Osteocyte (in vitro differentiated cells): ENCODE measurements around the gene RASAL1. TPM values are rescaled to one million over a fixed set of nuclear protein-coding genes. Genes with fewer than 3 reads are reported as not detected.

Source experiments
- DNase-seq: peaks from one replicate; pipeline ENCODE4 v3.0.0; 2021; ENCODE audit warnings: mixed read lengths; ENCODE audit not compliant: unreplicated experiment; ENCODE audit errors: extremely low spot score
- H3K27ac Mint-ChIP-seq: one replicate; pipeline ENCODE4 v1.8.0; 2021; ENCODE audit warnings: mild to moderate bottlenecking, mixed read lengths; ENCODE audit not compliant: unreplicated experiment
- H3K27me3 Mint-ChIP-seq: one replicate; pipeline ENCODE4 v1.8.0; 2021; ENCODE audit warnings: mixed read lengths; ENCODE audit not compliant: unreplicated experiment
- H3K36me3 Mint-ChIP-seq: one replicate; pipeline ENCODE4 v1.8.0; 2021; ENCODE audit warnings: mixed read lengths; ENCODE audit not compliant: unreplicated experiment
- H3K4me1 Mint-ChIP-seq: one replicate; pipeline ENCODE4 v1.8.0; 2021; ENCODE audit warnings: mixed read lengths; ENCODE audit not compliant: unreplicated experiment
- H3K4me3 Mint-ChIP-seq: one replicate; pipeline ENCODE4 v1.8.0; 2021; ENCODE audit warnings: mild to moderate bottlenecking, moderate library complexity, mixed read lengths; ENCODE audit not compliant: unreplicated experiment
- H3K9me3 Mint-ChIP-seq: one replicate; pipeline ENCODE4 v1.8.0; 2021; ENCODE audit warnings: mixed read lengths; ENCODE audit not compliant: unreplicated experiment
- total RNA-seq: library from RNA; stranded (reverse); gene quantifications from 2 replicates; pipeline ENCODE4 v1.2.1, GENCODE V29; 2021
- TF ChIP-seq, protein P1 (sequence below): fragments of 200-600 bp; sonication (generic); IDR thresholded peaks from 2 replicates; pipeline ENCODE4 v1.5.0; 2021; ENCODE audit warnings: antibody characterized with exemption, mild to moderate bottlenecking, moderate library complexity

RASAL1 gene
- total RNA-seq, 1 donor from 2014 or later = not detected

DNA sequence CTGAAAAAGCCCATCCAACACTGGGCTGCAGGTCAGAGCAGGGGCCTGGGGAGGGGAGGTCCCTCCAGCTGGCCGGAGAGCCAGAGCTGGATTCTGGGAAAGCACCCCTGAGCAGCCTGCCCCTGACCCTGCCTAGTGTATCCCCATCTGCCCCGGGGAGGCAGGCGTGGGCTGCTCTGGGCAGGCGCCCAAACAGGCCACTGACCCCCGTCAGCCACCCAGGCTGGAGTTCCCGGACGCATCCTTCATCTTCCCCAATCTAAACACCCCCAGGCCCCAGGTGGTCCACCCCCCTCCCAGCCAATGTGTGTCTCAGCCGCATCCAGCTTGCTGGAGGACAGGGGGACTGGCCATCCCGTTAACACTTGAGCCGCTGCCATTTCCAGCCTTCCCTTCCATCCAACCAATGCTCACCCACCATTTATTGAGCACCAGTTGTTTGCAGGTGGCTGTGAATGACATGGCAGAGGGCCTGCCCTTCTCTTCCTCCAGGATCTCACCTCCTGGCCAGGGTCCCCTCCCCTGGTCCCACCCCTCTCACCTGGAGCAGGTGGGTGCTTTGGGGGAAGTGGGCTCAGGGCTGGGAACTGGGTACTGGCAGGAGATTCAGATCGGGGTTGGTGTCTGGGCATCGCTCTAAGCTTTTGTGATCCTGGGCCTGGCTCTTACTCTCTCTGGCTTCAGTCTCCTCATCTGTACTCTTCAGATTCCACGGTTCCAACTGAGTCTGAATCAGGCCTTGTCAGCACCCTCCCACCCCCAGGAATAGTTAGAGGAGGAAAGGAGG lies 79.8 kb downstream of the RASAL1 start:
- TF ChIP-seq, protein P1, sequence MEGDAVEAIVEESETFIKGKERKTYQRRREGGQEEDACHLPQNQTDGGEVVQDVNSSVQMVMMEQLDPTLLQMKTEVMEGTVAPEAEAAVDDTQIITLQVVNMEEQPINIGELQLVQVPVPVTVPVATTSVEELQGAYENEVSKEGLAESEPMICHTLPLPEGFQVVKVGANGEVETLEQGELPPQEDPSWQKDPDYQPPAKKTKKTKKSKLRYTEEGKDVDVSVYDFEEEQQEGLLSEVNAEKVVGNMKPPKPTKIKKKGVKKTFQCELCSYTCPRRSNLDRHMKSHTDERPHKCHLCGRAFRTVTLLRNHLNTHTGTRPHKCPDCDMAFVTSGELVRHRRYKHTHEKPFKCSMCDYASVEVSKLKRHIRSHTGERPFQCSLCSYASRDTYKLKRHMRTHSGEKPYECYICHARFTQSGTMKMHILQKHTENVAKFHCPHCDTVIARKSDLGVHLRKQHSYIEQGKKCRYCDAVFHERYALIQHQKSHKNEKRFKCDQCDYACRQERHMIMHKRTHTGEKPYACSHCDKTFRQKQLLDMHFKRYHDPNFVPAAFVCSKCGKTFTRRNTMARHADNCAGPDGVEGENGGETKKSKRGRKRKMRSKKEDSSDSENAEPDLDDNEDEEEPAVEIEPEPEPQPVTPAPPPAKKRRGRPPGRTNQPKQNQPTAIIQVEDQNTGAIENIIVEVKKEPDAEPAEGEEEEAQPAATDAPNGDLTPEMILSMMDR = no peak
- Mint-ChIP-seq H3K9me3 (no peaks in the 10 kb centered on the region), H3K4me1 (no peaks in the 10 kb centered on the region), H3K27me3 (peaks cover 38% of the 10 kb centered on the region), H3K4me3 (peak overlapping the region; percentile 34), H3K36me3 (no peaks in the 10 kb centered on the region), H3K27ac (no peak overlapping the region)
- no peak for DNase-seq

DNA sequence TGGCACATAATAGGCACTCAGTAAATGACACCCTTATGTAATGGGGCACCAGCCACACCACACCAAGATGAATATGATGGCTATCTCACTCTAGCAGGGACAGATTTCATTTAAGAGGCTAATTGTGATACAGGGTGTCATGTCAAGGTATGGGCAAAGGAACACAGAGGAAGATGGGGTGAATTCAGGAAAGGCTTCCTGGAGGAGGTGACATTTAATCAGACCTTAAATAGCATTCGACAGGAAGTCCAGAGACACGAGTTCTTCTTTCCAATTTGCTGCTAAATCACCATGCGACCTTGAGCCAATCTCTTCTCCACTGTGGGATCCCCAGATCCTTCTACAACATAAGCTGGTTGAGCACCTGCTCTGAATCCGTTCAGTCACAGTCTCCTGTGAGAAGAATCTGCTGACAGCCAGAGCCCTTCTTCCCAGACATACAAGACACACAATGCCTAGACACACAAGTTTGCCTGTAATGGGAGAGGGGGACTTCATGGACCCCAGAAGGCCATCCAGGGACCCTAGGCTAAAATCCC lies 80.5 kb downstream of the RASAL1 start:
- TF ChIP-seq, protein P1 = no peak
- no peak overlapping the region for H3K4me3 Mint-ChIP-seq
- H3K27ac Mint-ChIP-seq = no peak overlapping the region
- no peaks in the 10 kb centered on the region for H3K36me3 Mint-ChIP-seq
- H3K27me3 Mint-ChIP-seq = peaks cover 45% of the 10 kb centered on the region
- H3K4me1 Mint-ChIP-seq = no peaks in the 10 kb centered on the region
- H3K9me3 Mint-ChIP-seq = no peaks in the 10 kb centered on the region
- no peak for DNase-seq

DNA sequence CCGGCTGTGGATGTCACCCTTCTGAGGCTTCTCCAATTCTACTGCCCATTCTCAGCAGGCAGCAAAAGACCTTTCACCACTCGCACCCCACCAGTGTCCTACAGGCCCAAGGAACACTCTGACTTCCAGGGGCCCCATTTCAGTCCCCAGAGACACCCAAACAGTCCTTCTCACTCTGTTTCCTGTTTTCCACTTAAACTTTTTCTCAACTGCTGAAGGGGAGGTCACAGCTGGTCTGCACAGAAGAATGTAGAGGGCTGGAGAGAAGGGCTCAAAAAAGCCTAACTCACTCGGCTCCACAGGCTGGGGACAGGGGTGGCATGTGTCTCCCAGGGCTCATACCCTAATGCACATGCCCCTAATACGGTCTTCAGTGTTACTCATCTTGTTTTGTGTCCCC lies 83.2 kb downstream of the RASAL1 start:
- H3K27ac Mint-ChIP-seq = no peak overlapping the region
- no peak overlapping the region for H3K4me3 Mint-ChIP-seq
- peaks cover 52% of the 10 kb centered on the region for H3K27me3 Mint-ChIP-seq
- TF ChIP-seq, protein P1 = no peak
- no peaks in the 10 kb centered on the region for H3K4me1 Mint-ChIP-seq
- DNase-seq = no peak
- no peaks in the 10 kb centered on the region for H3K9me3 Mint-ChIP-seq
- H3K36me3 Mint-ChIP-seq = no peaks in the 10 kb centered on the region

DNA sequence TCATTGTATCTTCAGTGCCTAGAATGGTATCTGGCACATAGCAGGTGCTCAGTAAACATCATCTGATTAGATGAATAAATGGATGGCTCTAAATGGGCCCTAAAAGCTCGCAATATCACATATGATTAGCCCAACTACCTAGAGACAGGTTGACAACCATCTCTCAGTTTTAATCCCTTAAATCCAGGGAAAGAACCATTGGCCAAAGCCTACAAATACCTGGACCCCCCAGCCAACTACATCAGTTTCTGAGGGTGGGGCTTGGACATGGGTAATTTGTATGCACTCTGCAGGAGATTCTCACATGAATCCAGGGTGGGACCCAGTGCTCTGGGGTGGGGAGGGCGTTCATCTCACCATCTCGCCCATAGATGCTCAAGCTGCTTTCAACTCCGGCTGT lies 83.8 kb downstream of the RASAL1 start:
- no peak overlapping the region for H3K27ac Mint-ChIP-seq
- no peak overlapping the region for H3K4me3 Mint-ChIP-seq
- TF ChIP-seq, protein P1 = no peak
- H3K9me3 Mint-ChIP-seq = no peaks in the 10 kb centered on the region
- no peaks in the 10 kb centered on the region for H3K36me3 Mint-ChIP-seq
- peaks cover 52% of the 10 kb centered on the region for H3K27me3 Mint-ChIP-seq
- no peak for DNase-seq
- H3K4me1 Mint-ChIP-seq = no peaks in the 10 kb centered on the region

DNA sequence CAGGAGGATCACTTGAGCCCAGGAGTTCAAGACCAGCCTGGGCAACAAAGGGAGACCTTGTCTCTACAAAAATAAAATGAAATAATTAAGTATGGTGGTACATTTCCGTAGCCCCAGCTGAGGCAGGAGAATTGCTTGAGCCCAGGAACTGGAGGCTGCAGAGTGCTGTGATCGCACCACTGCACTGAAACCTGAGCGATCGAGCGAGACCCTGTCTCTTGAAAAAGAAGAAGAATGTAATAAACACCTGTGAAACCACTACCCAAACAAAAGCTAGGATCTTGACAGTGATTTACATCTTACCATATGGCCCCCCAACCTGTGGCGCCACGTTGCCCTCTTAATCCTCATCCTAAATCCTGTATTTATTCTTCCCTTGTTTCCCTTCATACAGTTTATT lies 84.8 kb downstream of the RASAL1 start:
- Mint-ChIP-seq H3K27me3 (peaks cover 52% of the 10 kb centered on the region), H3K4me1 (no peaks in the 10 kb centered on the region), H3K9me3 (no peaks in the 10 kb centered on the region), H3K4me3 (no peak overlapping the region), H3K27ac (no peak overlapping the region), H3K36me3 (no peaks in the 10 kb centered on the region)
- DNase-seq = no peak
- TF ChIP-seq, protein P1 = no peak
